Activated CD4-positive, alpha-beta memory T cell treated with anti-CD3 and anti-CD28 coated beads, Interleukin-2, amount 10 ng/mL, durations not matched to agents 7 days and 5 days (primary cell): Measurements from ENCODE around the gene MYO1E. TPM values are rescaled to one million over a fixed set of nuclear protein-coding genes. Genes with fewer than 3 reads are reported as not detected.

ENCODE experiments used
- CTCF ChIA-PET: fragments of 350-600 bp; sonication (Branson Sonifier 250); formaldehyde crosslinking; loops from one replicate; lab custom pipeline; 2021; ENCODE audit warnings: antibody characterized with exemption, inconsistent platforms; lab: Charles Lee
- POLR2A ChIA-PET: fragments of 350-600 bp; sonication (Branson Sonifier 250); formaldehyde crosslinking; loops from one replicate; lab custom pipeline; 2021; ENCODE audit warnings: antibody characterized with exemption; lab: Charles Lee
- DNase-seq: peaks from one replicate; pipeline ENCODE4 v3.0.0-alpha.2; 2020
- H3K27ac Mint-ChIP-seq: one replicate; pipeline ENCODE4 v1.8.0; 2021; ENCODE audit warnings: mild to moderate bottlenecking, mixed read lengths
- H3K27me3 Mint-ChIP-seq: one replicate; pipeline ENCODE4 v1.8.0; 2021; ENCODE audit warnings: mixed read lengths
- H3K36me3 Mint-ChIP-seq: one replicate; pipeline ENCODE4 v1.8.0; 2021; ENCODE audit warnings: low read depth, mixed read lengths
- H3K4me1 Mint-ChIP-seq: one replicate; pipeline ENCODE4 v1.8.0; 2021; ENCODE audit warnings: mixed read lengths
- H3K4me3 Mint-ChIP-seq: one replicate; pipeline ENCODE4 v1.8.0; 2021; ENCODE audit warnings: mild to moderate bottlenecking, mixed read lengths
- H3K9me3 Mint-ChIP-seq: one replicate; pipeline ENCODE4 v1.8.0; 2021; ENCODE audit warnings: mixed read lengths
- total RNA-seq, 2 experiments: library from RNA; stranded (reverse); gene quantifications; one replicate each; pipeline ENCODE4 v1.2.3, GENCODE V29; 2021

The MYO1E gene
- total RNA-seq, 2 experiments from 2014 or later, result 40.8 to 46.1 TPM

GRCh38 chr15:59380902-59381610 is 8.4 kb upstream of the MYO1E start:
- no peaks in the 10 kb centered on the region for H3K9me3 Mint-ChIP-seq
- H3K4me3 Mint-ChIP-seq, result no peak overlapping the region
- DNase-seq, result no peak
- ChIA-PET POLR2A (no interaction called here), CTCF (no interaction called here)
- peaks cover 11% of the 10 kb centered on the region for H3K4me1 Mint-ChIP-seq
- no peak overlapping the region for H3K27ac Mint-ChIP-seq
- H3K36me3 Mint-ChIP-seq, result no peaks in the 10 kb centered on the region
- H3K27me3 Mint-ChIP-seq, result peaks cover 29% of the 10 kb centered on the region

- Mint-ChIP-seq H3K27ac (no peak overlapping the region), H3K4me3 (no peak overlapping the region), H3K36me3 (no peaks in the 10 kb centered on the region), H3K27me3 (peaks cover 33% of the 10 kb centered on the region), H3K4me1 (peaks cover 3% of the 10 kb centered on the region), H3K9me3 (no peaks in the 10 kb centered on the region)
- no peak for DNase-seq
- CTCF ChIA-PET, result interaction anchor here (1.0 to 2.5 kb wide), 2 partner anchors 115 to 132 kb away, joined by 3 to 12 read pairs; no protein-coding TSS in a partner anchor
- POLR2A ChIA-PET, result no interaction called here
Measured at GRCh38 chr15:59379531-59379930, 6.9 kb upstream of the MYO1E start.

GRCh38 chr15:59378855-59379254 is 6.2 kb upstream of the MYO1E start:
- POLR2A ChIA-PET, result interaction anchor here (0.5 kb wide), 1 partner anchor 52 kb away, joined by 4 read pairs; no protein-coding TSS in a partner anchor
- H3K4me3 Mint-ChIP-seq, result no peak overlapping the region
- CTCF ChIA-PET, result interaction anchor here (0.7 to 2.5 kb wide), 4 partner anchors 114 to 920 kb away, joined by 3 to 12 read pairs (median 4); no protein-coding TSS in a partner anchor

GRCh38 chr15:59377924-59378323 is 5.3 kb upstream of the MYO1E start:
- no peaks in the 10 kb centered on the region for H3K9me3 Mint-ChIP-seq
- H3K36me3 Mint-ChIP-seq, result peaks cover 1% of the 10 kb centered on the region
- CTCF ChIA-PET, result interaction anchor here (1.3 to 2.5 kb wide), 2 partner anchors 115 to 131 kb away, joined by 3 to 12 read pairs; no protein-coding TSS in a partner anchor
- H3K4me1 Mint-ChIP-seq, result peaks cover 6% of the 10 kb centered on the region
- no peak overlapping the region for H3K27ac Mint-ChIP-seq
- no peak overlapping the region for H3K4me3 Mint-ChIP-seq
- no peak for DNase-seq
- H3K27me3 Mint-ChIP-seq, result peaks cover 48% of the 10 kb centered on the region
- POLR2A ChIA-PET, result no interaction called here

More at GRCh38 chr15:59378855-59379254, 6.2 kb upstream of the MYO1E start:
- H3K9me3 Mint-ChIP-seq, result no peaks in the 10 kb centered on the region
- H3K27me3 Mint-ChIP-seq, result peaks cover 39% of the 10 kb centered on the region
- DNase-seq, result no peak
- no peak overlapping the region for H3K27ac Mint-ChIP-seq
- no peaks in the 10 kb centered on the region for H3K36me3 Mint-ChIP-seq
- H3K4me1 Mint-ChIP-seq, result peaks cover 2% of the 10 kb centered on the region

GRCh38 chr15:59376733-59377132 is 4.1 kb upstream of the MYO1E start:
- no peaks in the 10 kb centered on the region for H3K9me3 Mint-ChIP-seq
- POLR2A ChIA-PET, result no interaction called here
- CTCF ChIA-PET, result interaction anchor here (0.9 to 1.0 kb wide), 2 partner anchors 42 to 152 kb away, joined by 3 read pairs; no protein-coding TSS in a partner anchor

GRCh38 chr15:59373215-59373614 is 544 bp upstream of the MYO1E start:
- Mint-ChIP-seq H3K9me3 (no peaks in the 10 kb centered on the region), H3K27me3 (peaks cover 59% of the 10 kb centered on the region), H3K27ac (no peak overlapping the region), H3K4me1 (peaks cover 32% of the 10 kb centered on the region), H3K4me3 (peak overlapping the region; percentile 82), H3K36me3 (peaks cover 9% of the 10 kb centered on the region)
- POLR2A ChIA-PET, result interaction anchor here (1.1 kb wide), 1 partner anchor 22 kb away, joined by 3 read pairs; no protein-coding TSS in a partner anchor
- CTCF ChIA-PET, result interaction anchor here (1.2 to 1.8 kb wide), 2 partner anchors 126 kb away, joined by 8 to 9 read pairs; no protein-coding TSS in a partner anchor
- no peak for DNase-seq

More at GRCh38 chr15:59376733-59377132, 4.1 kb upstream of the MYO1E start:
- no peak for DNase-seq
- Mint-ChIP-seq H3K36me3 (peaks cover 5% of the 10 kb centered on the region), H3K27me3 (peaks cover 49% of the 10 kb centered on the region), H3K4me3 (no peak overlapping the region), H3K4me1 (peaks cover 11% of the 10 kb centered on the region), H3K27ac (no peak overlapping the region)

GRCh38 chr15:59371458-59372351 is 966 bp downstream of the MYO1E start:
- peak; percentile 23 for DNase-seq
- Mint-ChIP-seq H3K27me3 (peaks cover 55% of the 10 kb centered on the region), H3K36me3 (peaks cover 9% of the 10 kb centered on the region), H3K27ac (no peak overlapping the region), H3K4me3 (peak overlapping the region; percentile 85), H3K4me1 (peaks cover 33% of the 10 kb centered on the region), H3K9me3 (no peaks in the 10 kb centered on the region)
- ChIA-PET CTCF (interaction anchor here (1.2 kb wide), 1 partner anchor 125 kb away, joined by 9 read pairs; no protein-coding TSS in a partner anchor), POLR2A (no interaction called here)

- H3K9me3 Mint-ChIP-seq, result no peaks in the 10 kb centered on the region
- H3K27me3 Mint-ChIP-seq, result peaks cover 47% of the 10 kb centered on the region
- no peak overlapping the region for H3K4me3 Mint-ChIP-seq
Measured at GRCh38 chr15:59369597-59369996, 3.1 kb downstream of the MYO1E start.

GRCh38 chr15:59367022-59367451 is 5.6 kb downstream of the MYO1E start:
- no peak overlapping the region for H3K4me3 Mint-ChIP-seq
- peaks cover 22% of the 10 kb centered on the region for H3K4me1 Mint-ChIP-seq
- H3K27me3 Mint-ChIP-seq, result peaks cover 31% of the 10 kb centered on the region
- CTCF ChIA-PET, result interaction anchor here (0.8 kb wide), 1 partner anchor 139 kb away, joined by 4 read pairs; no protein-coding TSS in a partner anchor
- POLR2A ChIA-PET, result interaction anchor here (1.0 kb wide), 1 partner anchor 10 kb away, joined by 3 read pairs; no protein-coding TSS in a partner anchor
- peaks cover 5% of the 10 kb centered on the region for H3K36me3 Mint-ChIP-seq
- H3K9me3 Mint-ChIP-seq, result no peaks in the 10 kb centered on the region
- H3K27ac Mint-ChIP-seq, result no peak overlapping the region
- DNase-seq, result no peak

More at GRCh38 chr15:59369597-59369996, 3.1 kb downstream of the MYO1E start:
- DNase-seq, result no peak
- no peak overlapping the region for H3K27ac Mint-ChIP-seq
- CTCF ChIA-PET, result no interaction called here
- peaks cover 33% of the 10 kb centered on the region for H3K4me1 Mint-ChIP-seq
- peaks cover 9% of the 10 kb centered on the region for H3K36me3 Mint-ChIP-seq
- POLR2A ChIA-PET, result no interaction called here

GRCh38 chr15:59366333-59367021 is 6.2 kb downstream of the MYO1E start:
- H3K9me3 Mint-ChIP-seq, result no peaks in the 10 kb centered on the region
- H3K4me1 Mint-ChIP-seq, result peaks cover 22% of the 10 kb centered on the region

GRCh38 chr15:59364248-59364647 is 8.4 kb downstream of the MYO1E start:
- no peak for DNase-seq
- H3K27me3 Mint-ChIP-seq, result peaks cover 28% of the 10 kb centered on the region
- peaks cover 5% of the 10 kb centered on the region for H3K4me1 Mint-ChIP-seq
- CTCF ChIA-PET, result no interaction called here
- POLR2A ChIA-PET, result no interaction called here
- H3K36me3 Mint-ChIP-seq, result no peaks in the 10 kb centered on the region
- no peak overlapping the region for H3K27ac Mint-ChIP-seq
- no peaks in the 10 kb centered on the region for H3K9me3 Mint-ChIP-seq
- no peak overlapping the region for H3K4me3 Mint-ChIP-seq

More at GRCh38 chr15:59366333-59367021, 6.2 kb downstream of the MYO1E start:
- CTCF ChIA-PET, result interaction anchor here (0.8 kb wide), 1 partner anchor 140 kb away, joined by 4 read pairs; no protein-coding TSS in a partner anchor
- POLR2A ChIA-PET, result interaction anchor here (1.0 to 1.5 kb wide), 2 partner anchors 10 to 21 kb away, joined by 3 read pairs; no protein-coding TSS in a partner anchor
- no peak overlapping the region for H3K4me3 Mint-ChIP-seq
- peaks cover 5% of the 10 kb centered on the region for H3K36me3 Mint-ChIP-seq
- H3K27me3 Mint-ChIP-seq, result peaks cover 31% of the 10 kb centered on the region
- no peak overlapping the region for H3K27ac Mint-ChIP-seq
- no peak for DNase-seq

- H3K4me3 Mint-ChIP-seq, result no peak overlapping the region
- POLR2A ChIA-PET, result no interaction called here
- DNase-seq, result no peak
Measured at GRCh38 chr15:59362331-59362730, 10.3 kb downstream of the MYO1E start.

More at GRCh38 chr15:59362331-59362730, 10.3 kb downstream of the MYO1E start:
- H3K27me3 Mint-ChIP-seq, result peaks cover 31% of the 10 kb centered on the region
- H3K27ac Mint-ChIP-seq, result no peak overlapping the region
- H3K4me1 Mint-ChIP-seq, result peaks cover 1% of the 10 kb centered on the region
- CTCF ChIA-PET, result no interaction called here
- no peaks in the 10 kb centered on the region for H3K36me3 Mint-ChIP-seq
- H3K9me3 Mint-ChIP-seq, result no peaks in the 10 kb centered on the region
